Nephron progenitor cell (in vitro differentiated cells): ENCODE data around the gene LGALS9.
"Not testable (repeated sequence)": the region's sequence is repeated elsewhere in the genome, so short reads cannot be mapped to it uniquely, and the experiment has no call there.

Experiments used
- DNase-seq: peaks from one replicate; pipeline ENCODE4 v3.0.0; 2021
- H3K27ac Mint-ChIP-seq: 2 replicates; pipeline ENCODE4 v1.8.0; 2021; ENCODE audit warnings: mild to moderate bottlenecking, moderate library complexity, mixed read lengths
- H3K27me3 Mint-ChIP-seq: 2 replicates; pipeline ENCODE4 v1.8.0; 2021; ENCODE audit warnings: mild to moderate bottlenecking, low read depth, mixed read lengths; ENCODE audit not compliant: poor library complexity
- H3K36me3 Mint-ChIP-seq: 2 replicates; pipeline ENCODE4 v1.8.0; 2021; ENCODE audit warnings: low read depth, mixed read lengths
- H3K4me1 Mint-ChIP-seq: 2 replicates; pipeline ENCODE4 v1.8.0; 2021; ENCODE audit warnings: mixed read lengths
- H3K4me3 Mint-ChIP-seq: 2 replicates; pipeline ENCODE4 v1.8.0; 2021; ENCODE audit warnings: mild to moderate bottlenecking, moderate library complexity, mixed read lengths
- H3K9me3 Mint-ChIP-seq: 2 replicates; pipeline ENCODE4 v1.8.0; 2021; ENCODE audit warnings: mild to moderate bottlenecking, moderate library complexity, mixed read lengths
- CTCF ChIP-seq: fragments of 200-600 bp; sonication (generic); IDR thresholded peaks from 2 replicates; pipeline ENCODE4 v1.5.0; 2021; ENCODE audit warnings: antibody characterized with exemption

The LGALS9 gene

GRCh38 chr17:27640790-27641189 is 9.8 kb downstream of the LGALS9 start:
- DNase-seq = no peak
- no peaks in the 10 kb centered on the region for H3K9me3 Mint-ChIP-seq
- H3K4me3 Mint-ChIP-seq = no peak overlapping the region
- H3K36me3 Mint-ChIP-seq = no peaks in the 10 kb centered on the region
- H3K27me3 Mint-ChIP-seq = no peaks in the 10 kb centered on the region
- no peak for TF ChIP-seq CTCF
- peaks cover 5% of the 10 kb centered on the region for H3K4me1 Mint-ChIP-seq
- no peak overlapping the region for H3K27ac Mint-ChIP-seq

GRCh38 chr17:27644586-27644985 is 13.6 kb downstream of the LGALS9 start:
- H3K36me3 Mint-ChIP-seq = no peaks in the 10 kb centered on the region
- H3K27ac Mint-ChIP-seq = no peak overlapping the region
- no peak for DNase-seq
- H3K27me3 Mint-ChIP-seq = peaks cover 3% of the 10 kb centered on the region
- no peak for TF ChIP-seq CTCF
- no peaks in the 10 kb centered on the region for H3K9me3 Mint-ChIP-seq
- H3K4me3 Mint-ChIP-seq = no peak overlapping the region
- H3K4me1 Mint-ChIP-seq = peaks cover 16% of the 10 kb centered on the region

- not testable (repeated sequence) for H3K36me3 Mint-ChIP-seq, DNase-seq, H3K4me3 Mint-ChIP-seq, H3K27ac Mint-ChIP-seq, H3K27me3 Mint-ChIP-seq, H3K9me3 Mint-ChIP-seq
- peaks cover 11% of the 10 kb centered on the region for H3K4me1 Mint-ChIP-seq
Observed at GRCh38 chr17:27645621-27646020, 14.6 kb downstream of the LGALS9 start.

- H3K4me1 Mint-ChIP-seq = peaks cover 11% of the 10 kb centered on the region
Observed at GRCh38 chr17:27646232-27646631, 15.2 kb downstream of the LGALS9 start.

GRCh38 chr17:27647765-27648164 is 16.8 kb downstream of the LGALS9 start:
- no peak for DNase-seq
- no peaks in the 10 kb centered on the region for H3K9me3 Mint-ChIP-seq
- H3K4me1 Mint-ChIP-seq = peaks cover 11% of the 10 kb centered on the region
- TF ChIP-seq CTCF = no peak
- no peaks in the 10 kb centered on the region for H3K36me3 Mint-ChIP-seq
- no peak overlapping the region for H3K4me3 Mint-ChIP-seq
- H3K27me3 Mint-ChIP-seq = peaks cover 6% of the 10 kb centered on the region
- no peak overlapping the region for H3K27ac Mint-ChIP-seq

More at GRCh38 chr17:27646232-27646631, 15.2 kb downstream of the LGALS9 start:
- H3K9me3 Mint-ChIP-seq = no peaks in the 10 kb centered on the region
- no peak for TF ChIP-seq CTCF
- H3K36me3 Mint-ChIP-seq = no peaks in the 10 kb centered on the region
- no peak for DNase-seq
- H3K27ac Mint-ChIP-seq = no peak overlapping the region
- H3K27me3 Mint-ChIP-seq = peaks cover 3% of the 10 kb centered on the region
- no peak overlapping the region for H3K4me3 Mint-ChIP-seq

- not testable (repeated sequence) for H3K4me3 Mint-ChIP-seq, DNase-seq, H3K36me3 Mint-ChIP-seq, H3K27me3 Mint-ChIP-seq, H3K9me3 Mint-ChIP-seq
- peak overlapping the region; percentile 29 for H3K27ac Mint-ChIP-seq
- peaks cover 11% of the 10 kb centered on the region for H3K4me1 Mint-ChIP-seq
Observed at GRCh38 chr17:27649111-27649571, 18.2 kb downstream of the LGALS9 start.

GRCh38 chr17:27649929-27650328 is 18.9 kb downstream of the LGALS9 start:
- no peak for TF ChIP-seq CTCF
- peaks cover 9% of the 10 kb centered on the region for H3K27me3 Mint-ChIP-seq
- H3K36me3 Mint-ChIP-seq = no peaks in the 10 kb centered on the region
- peaks cover 11% of the 10 kb centered on the region for H3K4me1 Mint-ChIP-seq
- no peak for DNase-seq
- no peaks in the 10 kb centered on the region for H3K9me3 Mint-ChIP-seq
- no peak overlapping the region for H3K27ac Mint-ChIP-seq
- no peak overlapping the region for H3K4me3 Mint-ChIP-seq
